Ureter (tissue), 1 donor: ENCODE results near the gene DEFB116. TPM values are rescaled to one million over a fixed set of nuclear protein-coding genes. Genes with fewer than 3 reads are reported as not detected.
"Not testable (repeated sequence)": the region's sequence is repeated elsewhere in the genome, so short reads cannot be mapped to it uniquely, and the experiment has no call there.

ENCODE experiments used
- DNase-seq: peaks from one replicate; pipeline ENCODE4 v3.0.0-alpha.2; 2020; ENCODE audit warnings: low spot score
- total RNA-seq: library from RNA; stranded (reverse); gene quantifications from one replicate; pipeline ENCODE4 v1.2.4, GENCODE V29; 2023
- donor health status: DM: yes; HTN: yes; CAD: no.

Gene DEFB116, protein sequence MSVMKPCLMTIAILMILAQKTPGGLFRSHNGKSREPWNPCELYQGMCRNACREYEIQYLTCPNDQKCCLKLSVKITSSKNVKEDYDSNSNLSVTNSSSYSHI
- not detected for total RNA-seq

DNA sequence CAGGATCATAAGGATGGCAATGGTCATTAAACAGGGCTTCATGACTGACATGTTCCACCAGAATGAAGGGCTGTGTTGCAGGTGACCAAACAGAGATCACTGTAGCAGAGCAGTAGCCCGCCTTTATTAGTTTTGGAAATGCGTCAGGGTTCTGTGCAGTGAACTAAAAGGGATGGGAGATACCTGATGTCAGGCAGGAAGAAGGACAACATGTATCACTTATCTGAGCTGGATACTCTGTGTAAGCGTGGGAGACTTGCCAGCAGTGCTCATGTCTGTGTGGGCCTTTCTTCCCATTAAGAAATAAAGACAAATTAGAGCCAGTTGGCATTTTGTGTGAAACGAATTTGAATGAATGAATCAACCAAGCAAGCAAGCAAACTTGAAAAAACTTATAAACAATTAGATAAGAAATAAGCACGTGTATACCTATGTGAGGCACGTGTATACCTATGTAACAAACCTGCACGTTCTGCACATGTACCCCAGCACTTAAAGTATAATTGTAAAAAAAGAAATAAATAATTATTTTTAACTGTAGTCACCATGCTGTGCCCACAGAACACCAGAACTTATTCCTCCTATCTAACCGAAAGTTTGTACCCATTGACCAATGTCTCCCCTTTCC lies at the start of gene DEFB116:
Gene DEFB116 (minus strand): TSS at position 51 of the 628 bp plus-strand sequence. CDS start 0 bp downstream, at position 51.
- DNase-seq = no peak

DNA sequence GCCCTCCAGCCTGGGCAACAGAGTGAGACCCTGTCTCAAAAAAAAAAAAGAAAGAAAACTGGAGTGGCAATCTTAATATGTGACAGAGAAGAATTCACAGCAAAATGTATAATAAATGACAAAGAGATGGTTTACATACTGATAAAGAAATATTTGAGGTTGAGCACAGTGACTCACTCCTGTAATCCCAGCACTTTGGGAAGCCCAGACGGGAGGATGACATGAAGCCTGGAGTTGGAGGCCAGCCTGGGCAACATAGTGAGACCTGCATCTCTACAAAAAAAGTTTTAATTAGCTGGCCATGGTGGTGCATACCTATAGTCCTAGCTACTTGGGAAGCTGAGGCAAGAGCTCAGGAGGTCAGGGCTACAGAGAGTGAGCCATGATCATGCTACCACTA lies 47.6 kb upstream of the DEFB116 start:
- DNase-seq = no peak

DNA sequence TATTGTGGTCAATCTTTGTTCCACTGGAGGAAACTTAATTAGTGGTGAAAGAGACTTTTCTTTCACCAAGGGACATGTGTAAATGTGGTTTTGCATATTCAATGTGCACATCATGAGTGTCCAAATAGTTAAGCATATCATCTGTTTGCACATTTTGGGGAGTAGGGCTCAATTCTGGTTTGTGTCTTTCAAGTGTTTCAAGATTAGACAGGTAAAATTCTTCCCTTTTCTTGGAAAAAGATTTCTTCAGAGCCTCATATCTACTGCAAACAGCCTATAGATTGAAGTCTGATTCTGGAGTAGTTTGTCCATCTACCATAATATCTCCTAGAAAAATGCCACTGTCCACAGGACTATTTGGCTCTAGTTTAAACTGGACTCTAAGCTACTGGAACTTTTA lies 33.1 kb upstream of the DEFB116 start:
- DNase-seq = no peak

DNA sequence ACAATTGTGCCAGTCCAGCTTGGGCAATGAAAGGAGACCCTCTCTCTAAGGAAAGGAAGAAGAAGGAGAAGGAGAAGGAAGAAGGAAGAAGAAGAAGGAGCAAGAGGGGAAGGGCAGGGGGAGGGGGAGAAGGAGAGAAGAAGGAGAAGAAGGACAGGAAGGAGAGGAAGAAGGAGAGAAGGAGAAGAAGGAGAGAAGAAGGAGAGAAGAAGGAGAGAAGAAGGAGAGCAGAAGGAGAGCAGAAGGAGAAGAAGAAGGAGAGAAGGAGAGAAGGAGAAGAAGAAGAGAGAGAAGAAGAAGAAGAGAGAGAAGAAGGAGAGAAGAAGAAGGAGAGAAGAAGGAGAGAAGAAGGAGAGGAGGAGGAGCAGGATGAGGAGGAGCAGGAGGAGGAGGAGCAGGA lies 22.5 kb upstream of the DEFB116 start:
- DNase-seq = no peak

DNA sequence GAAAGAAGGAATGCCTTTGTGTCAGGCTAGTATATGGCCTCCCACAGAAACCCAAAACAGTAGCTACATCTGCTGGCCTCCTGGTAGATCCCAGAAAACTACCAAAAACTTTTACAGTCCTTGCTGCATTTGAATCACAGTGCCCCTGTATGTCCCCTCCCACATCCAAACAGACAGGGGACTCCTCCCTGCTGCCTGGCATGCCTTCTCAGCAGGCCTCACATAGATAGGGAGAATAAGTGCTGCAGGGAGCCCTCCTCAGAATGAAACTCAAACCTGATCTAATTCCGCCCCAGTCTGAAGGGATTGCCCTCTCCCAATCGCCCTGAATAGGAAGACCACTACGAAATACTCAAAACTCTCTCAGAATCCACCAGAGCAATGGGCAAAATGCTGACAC lies 14.1 kb upstream of the DEFB116 start:
- no peak for DNase-seq

DNA sequence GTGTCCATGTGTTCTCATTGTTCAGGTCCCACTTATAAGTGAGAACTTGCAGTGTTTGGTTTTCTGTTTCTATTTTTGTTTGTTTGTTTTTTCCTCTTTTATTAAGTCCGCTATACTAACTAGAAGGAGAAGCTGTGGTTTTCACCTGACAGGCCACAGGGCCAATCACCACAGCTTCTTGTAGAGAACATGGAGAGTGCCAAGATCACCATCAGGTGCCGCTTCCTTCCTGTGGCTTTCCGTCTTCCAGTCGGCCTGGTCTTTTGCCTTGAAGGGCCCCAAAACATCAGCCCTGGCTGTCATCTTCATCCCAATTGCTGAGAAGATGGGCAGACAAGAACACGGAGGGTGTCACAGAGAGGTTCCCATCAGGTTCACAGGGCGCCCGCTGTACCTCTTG lies 23.4 kb downstream of the DEFB116 start:
- not testable (repeated sequence) for DNase-seq

DNA sequence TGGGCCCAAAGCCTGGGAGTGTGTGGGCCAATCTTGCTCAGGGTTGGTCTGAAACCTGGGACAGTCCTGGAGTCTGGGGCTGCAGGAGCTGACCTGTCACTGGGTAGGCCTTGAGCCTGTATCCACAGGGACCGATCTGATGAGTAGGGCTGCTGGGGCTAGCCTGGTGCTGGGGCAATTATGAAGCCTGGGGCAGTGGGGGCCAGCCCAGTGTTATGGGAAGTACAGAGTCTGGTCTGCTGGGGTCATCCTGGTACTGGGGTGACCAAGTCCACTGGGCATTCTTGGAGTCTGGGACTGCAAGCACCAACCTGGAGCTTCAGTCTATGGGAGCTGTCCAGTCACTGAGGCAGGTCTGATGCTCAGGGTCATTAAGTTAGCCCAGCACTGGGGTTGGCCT lies 30.2 kb downstream of the DEFB116 start:
- DNase-seq = no peak

DNA sequence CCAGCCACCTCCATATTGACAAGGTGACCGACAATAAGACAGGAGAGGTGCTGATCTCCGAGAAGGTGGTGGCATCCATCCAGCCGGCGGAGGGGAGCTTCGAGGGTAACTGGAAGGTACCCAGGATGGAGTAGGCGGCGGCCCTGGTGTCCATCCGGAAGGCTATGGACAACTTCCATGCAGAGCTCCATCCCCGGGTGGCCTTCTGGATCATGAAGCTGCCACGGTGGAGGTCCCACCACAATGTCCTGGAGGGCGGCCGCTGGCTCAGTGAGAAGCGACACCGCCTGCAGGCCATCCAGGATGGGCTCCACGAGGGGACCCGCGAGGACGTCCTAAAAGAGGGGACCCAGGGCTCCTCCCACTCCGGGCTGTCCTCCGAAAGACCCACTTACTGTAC lies 33.9 kb downstream of the DEFB116 start:
- no peak for DNase-seq

DNA sequence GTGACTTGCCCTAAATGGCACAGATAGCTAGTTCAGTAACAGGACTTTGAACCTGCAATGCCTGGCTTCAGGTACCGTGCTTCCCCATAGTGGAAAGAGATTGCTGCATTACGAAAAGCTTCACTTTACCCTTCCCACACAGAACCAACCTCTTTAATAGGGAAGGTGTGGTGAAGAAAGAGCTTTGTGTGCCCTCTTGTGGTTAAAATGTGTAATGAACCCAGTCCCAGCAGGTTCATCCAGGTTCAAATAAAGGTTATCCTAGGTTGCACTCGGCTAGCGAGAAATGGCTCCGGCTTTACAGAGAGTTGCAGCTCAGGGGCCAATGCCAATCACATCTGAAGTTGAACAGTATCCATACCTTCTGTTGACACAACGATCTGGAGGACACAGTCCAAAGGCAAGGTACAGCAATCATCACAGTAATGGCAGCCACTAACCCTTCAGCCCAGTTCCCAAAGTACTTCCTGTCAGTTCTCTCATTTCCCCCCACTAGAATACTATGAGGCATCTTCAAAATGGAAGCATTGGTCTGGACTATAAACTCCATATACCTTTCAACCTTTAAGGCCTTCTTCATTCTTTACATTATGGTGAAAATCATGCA lies 48.0 kb downstream of the DEFB116 start:
- no peak for DNase-seq

DNA sequence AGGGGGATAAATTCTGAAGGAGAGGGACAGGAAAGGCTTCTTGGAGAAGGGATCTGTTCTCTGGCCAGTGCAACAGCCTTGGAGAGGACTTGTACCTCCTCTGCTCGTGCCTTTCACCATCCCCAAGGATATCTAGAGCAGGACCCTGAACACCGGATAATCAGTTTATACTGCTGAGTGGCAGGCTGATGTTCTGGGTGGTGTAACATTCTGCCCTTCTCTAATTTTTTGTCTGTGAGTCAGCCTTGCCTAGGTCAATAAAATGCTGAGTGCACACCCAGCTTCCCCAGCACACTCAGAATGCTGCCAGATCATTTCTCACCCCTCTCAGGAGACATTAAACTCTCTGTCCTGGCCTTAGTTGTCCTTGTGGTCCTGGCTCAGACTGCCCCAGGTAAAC lies 51.0 kb downstream of the DEFB116 start, which contains the start of gene DEFB115:
Gene DEFB115 (plus strand): TSS at position 301 of the 400 bp plus-strand sequence. CDS start 0 bp downstream, at position 301.
- DNase-seq = no peak

DNA sequence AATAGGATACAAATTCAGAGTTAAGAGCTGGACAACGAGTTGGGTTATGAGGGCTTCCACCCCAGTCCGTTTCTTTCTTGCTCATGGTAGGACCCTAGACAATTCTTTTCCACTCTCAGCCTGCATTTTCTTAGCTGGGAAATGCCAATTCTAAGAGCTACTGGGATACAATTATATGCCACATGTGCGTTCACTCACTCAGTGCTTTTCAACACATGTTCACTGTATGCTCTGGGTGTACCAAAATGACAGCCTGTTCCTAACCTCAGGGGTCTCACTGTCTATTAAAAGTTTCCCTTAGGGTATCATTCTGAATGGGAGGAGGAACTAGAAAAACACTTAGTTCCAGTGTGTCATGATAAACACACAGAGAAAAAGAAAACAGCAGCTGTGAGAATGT lies 51.4 kb downstream of the DEFB116 start:
- no peak for DNase-seq

Other genes with a start within 250 kb of the DEFB116 start
- not detected for gene DEFB115, start 50.9 kb downstream of the DEFB116 start, total RNA-seq
- not detected for gene DEFB118, start 60.0 kb upstream of the DEFB116 start, total RNA-seq
- gene DEFB119, start 82.0 kb upstream of the DEFB116 start, total RNA-seq = not detected
- gene DEFB121, start 97.6 kb upstream of the DEFB116 start, total RNA-seq = not detected
- not detected for gene DEFB123, start 132.0 kb upstream of the DEFB116 start, total RNA-seq
- 3.3 TPM for gene DEFB124, start 166.5 kb upstream of the DEFB116 start, total RNA-seq
- gene REM1, start 166.7 kb upstream of the DEFB116 start, total RNA-seq = 8.6 TPM
- gene HM13, start 205.9 kb upstream of the DEFB116 start, total RNA-seq = 176 TPM